Ishikawa (cell line): Measurements from ENCODE around the gene PLPP7.

ENCODE experiments used
- CEBPB ChIP-seq: IDR thresholded peaks from 2 replicates; pipeline ENCODE4 v1.6.1; 2012
- EP300 ChIP-seq: IDR thresholded peaks from 2 replicates; pipeline ENCODE4 v1.6.1; 2012; ENCODE audit warnings: borderline replicate concordance
- NFIC ChIP-seq: IDR thresholded peaks from 2 replicates; pipeline ENCODE4 v1.6.1; 2012
- REST ChIP-seq: IDR thresholded peaks from 2 replicates; pipeline ENCODE4 v1.6.1; 2012; ENCODE audit warnings: low read depth, mild to moderate bottlenecking
- TAF1 ChIP-seq: IDR thresholded peaks from 2 replicates; pipeline ENCODE4 v1.6.1; 2012; ENCODE audit warnings: low read depth, mild to moderate bottlenecking
- TEAD4 ChIP-seq: IDR thresholded peaks from 2 replicates; pipeline ENCODE4 v1.6.1; 2012
- USF1 ChIP-seq: IDR thresholded peaks from 2 replicates; pipeline ENCODE4 v1.6.1; 2012
- TF ChIP-seq, protein P1 (sequence below): IDR thresholded peaks from 2 replicates; pipeline ENCODE4 v1.6.1; 2012

DNA sequence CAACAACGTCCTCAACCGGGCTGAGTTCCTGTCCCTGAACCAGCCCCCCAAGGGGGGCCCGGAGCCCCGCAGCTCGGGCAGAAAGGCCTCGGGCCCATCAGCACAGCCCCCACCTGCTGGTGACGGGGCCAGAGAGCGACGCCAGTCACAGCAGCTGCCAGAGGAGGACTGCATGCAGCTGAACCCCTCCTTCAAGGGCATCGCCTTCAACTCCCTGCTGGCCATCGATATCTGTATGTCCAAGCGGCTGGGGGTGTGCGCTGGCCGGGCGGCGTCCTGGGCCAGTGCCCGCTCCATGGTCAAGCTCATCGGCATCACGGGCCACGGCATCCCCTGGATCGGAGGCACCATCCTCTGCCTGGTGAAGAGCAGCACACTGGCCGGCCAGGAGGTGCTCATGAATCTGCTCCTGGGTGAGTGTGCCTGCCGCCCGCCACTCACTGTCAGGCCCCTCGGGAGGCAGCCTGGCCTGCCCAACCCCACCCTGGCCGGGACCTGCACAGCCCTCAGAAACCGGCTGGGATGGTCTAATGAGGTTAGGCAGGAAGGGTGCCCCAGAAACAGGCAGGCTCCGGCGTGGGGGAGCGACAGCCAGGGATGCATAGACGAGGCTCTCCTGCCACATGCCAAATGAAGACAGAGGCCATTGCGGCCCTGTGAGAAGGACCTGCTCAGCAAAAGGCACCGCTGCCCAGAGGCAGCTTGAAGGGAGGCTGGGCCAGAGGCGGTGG lies 678 bp downstream of the PLPP7 start:
- TF ChIP-seq NFIC (no peak), EP300 (no peak), USF1 (no peak), REST (no peak), TEAD4 (no peak), TAF1 (no peak), CEBPB (no peak)
- TF ChIP-seq, protein P1, sequence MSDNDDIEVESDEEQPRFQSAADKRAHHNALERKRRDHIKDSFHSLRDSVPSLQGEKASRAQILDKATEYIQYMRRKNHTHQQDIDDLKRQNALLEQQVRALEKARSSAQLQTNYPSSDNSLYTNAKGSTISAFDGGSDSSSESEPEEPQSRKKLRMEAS, result no peak
